ENCODE results near the gene ATG14.

GRCh38 chr14:55381561-55381960, 30.1 kb downstream of the ATG14 start:
- TF ChIP-seq EZH2 (IDR thresholded peaks at IDR 0.05) (no peak), CTCF (IDR thresholded peaks at IDR 0.05) (no peak), EZH2phosphoT487 (IDR thresholded peaks at IDR 0.05) (no peak)
